ENCODE data around the gene E2F4. TPM values are rescaled to one million over a fixed set of nuclear protein-coding genes. Genes with fewer than 3 reads are reported as not detected.

Gene E2F4
- total and polyA plus RNA-seq, 9 of the 15 experiments (the other 6 are each of a cell fraction or from before 2014, with no cell fraction given) = 9.7 to 139 (median 106) TPM

- TF ChIP-seq CEBPZ (IDR thresholded peaks at IDR 0.05; ENCODE audit: borderline replicate concordance, low read depth, low read length) = no peak
- TF ChIP-seq ZNF507 (tag; conservative IDR thresholded peaks at IDR 0.05) = no peak
- TF ChIP-seq CBX2 (IDR thresholded peaks at IDR 0.05; ENCODE audit: insufficient read depth, low read length, poor library complexity, severe bottlenecking) = no peak
- TF ChIP-seq FUS (optimal IDR thresholded peaks at IDR 0.05; ENCODE audit: low read depth, low read length) = no peak
- TF ChIP-seq TBP (optimal IDR thresholded peaks at IDR 0.05; ENCODE audit: low read depth, low read length) = no peak
- no peak for TF ChIP-seq NR3C1 (CRISPR knock-in tag; IDR thresholded peaks at IDR 0.05)
- no peak for TF ChIP-seq SIX5 (IDR thresholded peaks at IDR 0.05; ENCODE audit: borderline replicate concordance in 1 of 2, insufficient read depth in 1 of 2, low read depth in 1 of 2, low read length in 2 of 2)
- no peak for TF ChIP-seq MAFF (IDR thresholded peaks at IDR 0.05; ENCODE audit: low read length)
- TF ChIP-seq BHLHE40 (IDR thresholded peaks at IDR 0.05; ENCODE audit: low read length) = peak; percentile 95
- TF ChIP-seq FIP1L1 (IDR thresholded peaks at IDR 0.05; ENCODE audit: low read depth, low read length, poor library complexity, severe bottlenecking) = peak; percentile 71
- TF ChIP-seq ZNF143 (CRISPR knock-in tag; IDR thresholded peaks at IDR 0.05) = no peak
- no peak for TF ChIP-seq ZNF217 (CRISPR knock-in tag; IDR thresholded peaks at IDR 0.05)
- TF ChIP-seq KLF13 (tag; IDR thresholded peaks at IDR 0.05; ENCODE audit: borderline replicate concordance, low read depth) = no peak
- TF ChIP-seq RNF219 (CRISPR knock-in tag; IDR thresholded peaks at IDR 0.05) = no peak
- TF ChIP-seq HSF4 (CRISPR knock-in tag; IDR thresholded peaks at IDR 0.05; ENCODE audit: borderline replicate concordance) = no peak
- TF ChIP-seq ZMIZ1 (IDR thresholded peaks at IDR 0.05; ENCODE audit: low read depth in 2 of 2, low read length in 2 of 2) = no peak
- TF ChIP-seq PRMT5 (CRISPR knock-in tag; IDR thresholded peaks at IDR 0.05) = no peak
Measured at GRCh38 chr16:67191995-67192681, at the start of gene E2F4 (continued).
